ENCODE results near the gene PINK1. TPM values are rescaled to one million over a fixed set of nuclear protein-coding genes. Genes with fewer than 3 reads are reported as not detected.

PINK1 gene
- total RNA-seq, 1 experiment from 2014 or later = 17.0 TPM

GRCh38 chr1:20626098-20626427 is 7.2 kb upstream of the PINK1 start:
- no peak overlapping the region; a peak in 1 of 5 replicates for H3K4me3 Mint-ChIP-seq
- H3K4me2 ChIP-seq (ENCODE audit: insufficient read depth, insufficient read length, low read length) = peak overlapping the region; percentile 28
- no peak for DNase-seq
- no peak overlapping the region for H2BK15ac ChIP-seq (ENCODE audit: low read depth, low read length)
- H3K27me3 ChIP-seq (ENCODE audit: insufficient read depth, low read length) = no peaks in the 10 kb centered on the region
- no peak overlapping the region for H3K23ac ChIP-seq (ENCODE audit: insufficient read length, low read depth, low read length)
- H2BK12ac ChIP-seq (ENCODE audit: insufficient read length, low read depth, low read length) = no peak overlapping the region
- H2BK20ac ChIP-seq (ENCODE audit: low read depth, low read length, poor library complexity, severe bottlenecking) = no peak overlapping the region
- H3K27ac Mint-ChIP-seq = peak overlapping the region in 1 of 3 experiments; percentile 94; a peak in 2 of 7 replicates
- no peaks in the 10 kb centered on the region; the same call in 1 of the 2 replicates for H3K27me3 Mint-ChIP-seq (ENCODE audit: low read depth)
- no peaks in the 10 kb centered on the region for H3K79me2 ChIP-seq (ENCODE audit: insufficient read depth, low read length)
- no peak overlapping the region for H3K56ac ChIP-seq (ENCODE audit: insufficient read length, low read depth, low read length)
- peak overlapping the region; percentile 36 for H4K5ac ChIP-seq (ENCODE audit: insufficient read length, low read depth, low read length)
- H2AFZ ChIP-seq (ENCODE audit: low read length) = no peak overlapping the region
- no peak overlapping the region for H3K9ac ChIP-seq (ENCODE audit: extremely low read depth, insufficient read length, low read length)
- H3K4me1 ChIP-seq (ENCODE audit: insufficient read depth, low read length) = peaks cover 6% of the 10 kb centered on the region; the same call in 1 of the 2 replicates
- H3K79me1 ChIP-seq (ENCODE audit: insufficient read depth, low read depth, low read length, poor library complexity, severe bottlenecking) = no peaks in the 10 kb centered on the region
- H4K20me1 ChIP-seq (ENCODE audit: control insufficient read depth, insufficient read depth, insufficient read length) = no peaks in the 10 kb centered on the region
- no peak overlapping the region for H3K4ac ChIP-seq (ENCODE audit: low read depth, low read length)
- no peak overlapping the region for H2AK5ac ChIP-seq (ENCODE audit: insufficient read length, low read length)
- no peaks in the 10 kb centered on the region for H3K23me2 ChIP-seq (ENCODE audit: insufficient read length, low read depth, low read length, poor library complexity, severe bottlenecking)
- peaks cover 12% of the 10 kb centered on the region for H3K9me3 ChIP-seq (ENCODE audit: control insufficient read depth, low read depth, low read length)
- H3K4me1 Mint-ChIP-seq = peaks cover 39 to 40% of the 10 kb centered on the region in 2 experiments
- H2BK120ac ChIP-seq (ENCODE audit: low read depth, low read length, poor library complexity, severe bottlenecking) = no peak overlapping the region
- no peak for TF ChIP-seq CTCF (conservative IDR thresholded peaks at IDR 0.05)
- no peak overlapping the region for H4K8ac ChIP-seq (replicated peaks; ENCODE audit: insufficient read length, low read depth, low read length)
- WGBS (ENCODE audit: extremely low coverage, insufficient read length, low lambda C conversion rate) = 83% methylated on average over 1 of the region's 1 CpG
- no peak overlapping the region for H3K14ac ChIP-seq (ENCODE audit: insufficient read depth, low read length)
- no peak overlapping the region for H4K91ac ChIP-seq (ENCODE audit: insufficient read length, low read depth, low read length)
- no peak overlapping the region for H2BK5ac ChIP-seq (ENCODE audit: insufficient read length, low read length)
- peak overlapping the region; percentile 55 for H3K27ac ChIP-seq (ENCODE audit: insufficient read length, low read depth, low read length)
- peaks cover 24 to 29% of the 10 kb centered on the region in 2 experiments for H3K9me3 Mint-ChIP-seq
- no peak overlapping the region for H3K18ac ChIP-seq (ENCODE audit: insufficient read length, low read depth, low read length)
- H3T11ph ChIP-seq (ENCODE audit: low read length) = no peak overlapping the region
- peaks cover 0 to 27% (median 19%) of the 10 kb centered on the region in 3 experiments; a peak in 6 of 7 replicates for H3K36me3 Mint-ChIP-seq (ENCODE audit: insufficient read depth in 1 of 3, low read depth in 3 of 3)
